SK-N-SH treated with all-trans-retinoic acid at 6 μM for 48 hours (cell line): ENCODE results near the gene NAIF1.
"Not testable (repeated sequence)": the region's sequence is repeated elsewhere in the genome, so short reads cannot be mapped to it uniquely, and the experiment has no call there.

ENCODE experiments used
- ATAC-seq: fragments of 200-7000 bp; cut with Tn5 transposase; 3 replicates; pipeline ENCODE4 v1.9.1; 2020; ENCODE audit warnings: mild to moderate bottlenecking, moderate library complexity
- CSDC2 ChIP-seq: fragments of 250-450 bp; sonication (Bioruptor Pico); IDR thresholded peaks from 2 replicates; pipeline ENCODE4 v1.5.0; 2020; ENCODE audit warnings: mild to moderate bottlenecking, moderate library complexity
- CSRNP3 ChIP-seq: fragments of 250-450 bp; sonication (Bioruptor Pico); IDR thresholded peaks from 2 replicates; pipeline ENCODE4 v1.5.1; 2021; ENCODE audit warnings: mild to moderate bottlenecking, moderate library complexity
- GLIS3 ChIP-seq: fragments of 250-450 bp; sonication (Bioruptor Pico); IDR thresholded peaks from 2 replicates; pipeline ENCODE4 v1.5.0; 2020; ENCODE audit warnings: mild to moderate bottlenecking, moderate library complexity
- OSR1 ChIP-seq: fragments of 250-450 bp; sonication (Bioruptor Pico); IDR thresholded peaks from 2 replicates; pipeline ENCODE4 v1.8.0; 2022; ENCODE audit warnings: moderate library complexity, mild to moderate bottlenecking, inconsistent platforms
- PPARA ChIP-seq: fragments of 250-450 bp; sonication (Bioruptor Pico); IDR thresholded peaks from 2 replicates; pipeline ENCODE4 v1.5.0; 2020; ENCODE audit warnings: mild to moderate bottlenecking, borderline replicate concordance
- RARB ChIP-seq: fragments of 250-450 bp; sonication (Bioruptor Pico); IDR thresholded peaks from 2 replicates; pipeline ENCODE4 v1.8.0; 2021; ENCODE audit warnings: mild to moderate bottlenecking, moderate library complexity
- SNAI2 ChIP-seq: fragments of 250-450 bp; sonication (Bioruptor Pico); IDR thresholded peaks from 2 replicates; pipeline ENCODE4 v1.5.0; 2020; ENCODE audit warnings: mild to moderate bottlenecking, moderate library complexity
- TOX ChIP-seq: fragments of 250-450 bp; sonication (Bioruptor Pico); IDR thresholded peaks from 2 replicates; pipeline ENCODE4 v1.8.0; 2021; ENCODE audit warnings: mild to moderate bottlenecking, moderate library complexity, borderline replicate concordance
- TSHZ2 ChIP-seq: fragments of 250-450 bp; sonication (Bioruptor Pico); IDR thresholded peaks from 2 replicates; pipeline ENCODE4 v1.5.0; 2020; ENCODE audit warnings: mild to moderate bottlenecking, moderate library complexity
- ZC3H10 ChIP-seq: fragments of 250-450 bp; sonication (Bioruptor Pico); IDR thresholded peaks from 2 replicates; pipeline ENCODE4 v1.5.1; 2021; ENCODE audit warnings: mild to moderate bottlenecking, moderate library complexity
- ZFP30 ChIP-seq: fragments of 450-650 bp; formaldehyde crosslinking; IDR thresholded peaks from 2 replicates; pipeline ENCODE4 v1.5.0; 2022; ENCODE audit warnings: mild to moderate bottlenecking, moderate library complexity
- ZNF565 ChIP-seq: fragments of 450-650 bp; formaldehyde crosslinking; conservative IDR thresholded peaks from 2 replicates; pipeline ENCODE4 v1.5.0; 2020; ENCODE audit warnings: low read depth, mild to moderate bottlenecking, moderate library complexity
- ZNF8 ChIP-seq: fragments of 450-650 bp; formaldehyde crosslinking; IDR thresholded peaks from 2 replicates; pipeline ENCODE4 v1.5.0; 2020; ENCODE audit warnings: mild to moderate bottlenecking, moderate library complexity
- TF ChIP-seq, protein P1 (sequence below): fragments of 250-450 bp; sonication (Bioruptor Pico); IDR thresholded peaks from 2 replicates; pipeline ENCODE4 v1.8.0; 2021; ENCODE audit warnings: low read depth, mild to moderate bottlenecking, moderate library complexity, borderline replicate concordance
- TF ChIP-seq, protein P2 (sequence below): fragments of 250-450 bp; sonication (Bioruptor Pico); IDR thresholded peaks from 2 replicates; pipeline ENCODE4 v1.8.0; 2020; ENCODE audit warnings: mild to moderate bottlenecking, moderate library complexity, borderline replicate concordance
- TF ChIP-seq, protein P3 (sequence below): fragments of 250-450 bp; sonication (Bioruptor Pico); IDR thresholded peaks from 2 replicates; pipeline ENCODE4 v1.5.1; 2020; ENCODE audit warnings: low read depth, mild to moderate bottlenecking, moderate library complexity

Gene NAIF1

DNA sequence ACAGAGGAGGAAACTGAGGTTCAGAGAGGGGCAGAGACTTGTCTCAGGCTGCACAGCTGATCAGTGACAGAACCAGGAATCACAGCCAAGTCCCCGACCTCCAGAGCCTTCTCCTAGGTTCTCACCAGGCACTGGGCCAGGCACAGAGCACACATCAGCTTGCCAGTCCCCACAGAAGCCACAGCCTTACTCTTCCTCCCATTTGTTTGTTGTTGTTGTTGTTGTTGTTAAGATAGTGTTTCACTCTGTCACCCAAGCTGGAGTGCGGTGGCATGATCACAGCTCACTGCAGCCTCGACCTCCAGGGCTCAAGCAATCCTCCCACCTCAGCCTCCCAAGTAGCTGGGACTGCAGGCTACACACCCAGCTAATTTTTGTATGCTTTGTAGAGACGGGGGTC lies 41.4 kb downstream of the NAIF1 start:
- TF ChIP-seq GLIS3 (CRISPR knock-in tag) (no peak), TSHZ2 (no peak), SNAI2 (CRISPR knock-in tag) (no peak), ZC3H10 (CRISPR knock-in tag) (no peak), RARB (no peak), ZNF565 (no peak), TOX (no peak), PPARA (CRISPR knock-in tag) (no peak), CSDC2 (CRISPR knock-in tag) (no peak), OSR1 (CRISPR knock-in tag) (no peak), ZNF8 (CRISPR knock-in tag) (no peak), ZFP30 (CRISPR knock-in tag) (no peak), CSRNP3 (CRISPR knock-in tag) (no peak)
- TF ChIP-seq, protein P1, sequence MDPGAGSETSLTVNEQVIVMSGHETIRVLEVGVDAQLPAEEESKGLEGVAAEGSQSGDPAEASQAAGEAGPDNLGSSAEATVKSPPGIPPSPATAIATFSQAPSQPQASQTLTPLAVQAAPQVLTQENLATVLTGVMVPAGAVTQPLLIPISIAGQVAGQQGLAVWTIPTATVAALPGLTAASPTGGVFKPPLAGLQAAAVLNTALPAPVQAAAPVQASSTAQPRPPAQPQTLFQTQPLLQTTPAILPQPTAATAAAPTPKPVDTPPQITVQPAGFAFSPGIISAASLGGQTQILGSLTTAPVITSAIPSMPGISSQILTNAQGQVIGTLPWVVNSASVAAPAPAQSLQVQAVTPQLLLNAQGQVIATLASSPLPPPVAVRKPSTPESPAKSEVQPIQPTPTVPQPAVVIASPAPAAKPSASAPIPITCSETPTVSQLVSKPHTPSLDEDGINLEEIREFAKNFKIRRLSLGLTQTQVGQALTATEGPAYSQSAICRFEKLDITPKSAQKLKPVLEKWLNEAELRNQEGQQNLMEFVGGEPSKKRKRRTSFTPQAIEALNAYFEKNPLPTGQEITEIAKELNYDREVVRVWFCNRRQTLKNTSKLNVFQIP (CRISPR knock-in tag) = no peak
- TF ChIP-seq, all 23 proteins: peak for 0
- ATAC-seq = no peak

DNA sequence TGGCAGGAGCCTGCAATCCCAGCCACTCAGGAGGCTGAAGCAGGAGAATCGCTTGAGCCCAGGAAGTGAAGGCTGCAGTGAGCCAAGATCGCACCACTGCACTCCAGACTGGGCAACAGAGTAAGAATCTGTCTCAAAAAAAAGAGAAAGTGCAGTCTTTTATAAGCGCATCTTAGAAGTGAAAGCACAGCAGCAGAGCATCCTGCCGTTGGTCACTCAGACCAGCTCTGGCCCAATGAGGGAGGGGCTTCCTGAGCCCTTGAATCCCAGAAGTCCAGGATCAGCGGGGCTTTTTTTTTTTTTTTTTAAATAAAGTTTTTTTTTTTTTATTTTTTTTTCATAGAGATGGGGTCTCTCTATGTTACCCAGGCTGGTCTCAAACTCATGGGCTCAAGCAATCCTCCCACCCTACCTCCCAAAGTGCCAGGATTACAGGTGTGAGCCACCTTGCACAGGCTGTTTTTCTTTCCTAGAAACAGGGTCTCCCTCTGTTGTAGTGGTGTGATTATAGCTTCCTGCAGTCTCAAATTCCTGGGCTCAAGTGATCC lies 42.3 kb downstream of the NAIF1 start:
- TF ChIP-seq SNAI2 (CRISPR knock-in tag) (no peak), TOX (no peak), ZFP30 (CRISPR knock-in tag) (no peak), CSRNP3 (CRISPR knock-in tag) (no peak)
- TF ChIP-seq, protein P2, sequence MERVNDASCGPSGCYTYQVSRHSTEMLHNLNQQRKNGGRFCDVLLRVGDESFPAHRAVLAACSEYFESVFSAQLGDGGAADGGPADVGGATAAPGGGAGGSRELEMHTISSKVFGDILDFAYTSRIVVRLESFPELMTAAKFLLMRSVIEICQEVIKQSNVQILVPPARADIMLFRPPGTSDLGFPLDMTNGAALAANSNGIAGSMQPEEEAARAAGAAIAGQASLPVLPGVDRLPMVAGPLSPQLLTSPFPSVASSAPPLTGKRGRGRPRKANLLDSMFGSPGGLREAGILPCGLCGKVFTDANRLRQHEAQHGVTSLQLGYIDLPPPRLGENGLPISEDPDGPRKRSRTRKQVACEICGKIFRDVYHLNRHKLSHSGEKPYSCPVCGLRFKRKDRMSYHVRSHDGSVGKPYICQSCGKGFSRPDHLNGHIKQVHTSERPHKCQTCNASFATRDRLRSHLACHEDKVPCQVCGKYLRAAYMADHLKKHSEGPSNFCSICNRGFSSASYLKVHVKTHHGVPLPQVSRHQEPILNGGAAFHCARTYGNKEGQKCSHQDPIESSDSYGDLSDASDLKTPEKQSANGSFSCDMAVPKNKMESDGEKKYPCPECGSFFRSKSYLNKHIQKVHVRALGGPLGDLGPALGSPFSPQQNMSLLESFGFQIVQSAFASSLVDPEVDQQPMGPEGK (CRISPR knock-in tag) = no peak
- TF ChIP-seq, all 23 proteins: peak for 0
- no peak for ATAC-seq

DNA sequence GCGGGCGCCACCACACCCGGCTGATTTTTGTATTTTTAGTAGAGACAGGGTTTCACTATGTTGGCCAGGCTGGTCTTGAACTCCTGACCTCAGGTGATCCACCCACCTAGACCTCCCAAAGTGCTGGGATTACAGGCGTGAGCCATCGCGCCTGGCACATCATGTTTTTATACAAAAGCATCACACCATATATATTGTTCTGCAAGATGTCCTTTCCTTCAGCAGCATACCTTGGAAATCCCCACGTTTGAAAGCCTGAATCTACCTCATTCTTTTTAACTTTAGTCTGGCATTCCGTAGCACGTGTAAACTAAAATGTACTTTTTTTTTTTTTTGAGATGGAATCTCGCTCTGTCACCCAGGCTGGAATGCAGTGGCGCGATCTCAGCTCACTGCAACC lies 43.4 kb downstream of the NAIF1 start:
- not testable (repeated sequence) for ATAC-seq

DNA sequence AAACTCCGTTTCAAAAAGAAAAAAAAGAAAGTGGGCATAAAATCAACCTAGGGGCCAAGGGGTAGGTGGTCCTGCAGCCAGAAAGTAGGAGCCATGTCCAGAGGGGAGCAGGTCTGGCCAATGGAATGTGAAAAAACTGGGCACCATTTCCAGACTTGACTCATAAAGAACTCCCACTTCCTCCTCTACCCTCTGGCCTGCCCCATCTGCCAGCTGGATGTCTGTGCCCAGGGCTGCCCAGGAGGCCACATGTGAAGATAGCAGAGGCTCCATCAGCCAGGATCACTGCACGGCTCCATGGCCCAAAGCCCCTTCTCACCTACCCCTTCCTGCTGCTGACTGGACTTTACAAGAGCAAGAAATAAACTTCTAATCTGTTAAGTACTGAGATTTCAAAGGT lies 44.2 kb downstream of the NAIF1 start:
- ATAC-seq = peak; percentile 80
- TF ChIP-seq CSDC2 (CRISPR knock-in tag) (no peak), TOX (no peak)
- TF ChIP-seq, protein P3, sequence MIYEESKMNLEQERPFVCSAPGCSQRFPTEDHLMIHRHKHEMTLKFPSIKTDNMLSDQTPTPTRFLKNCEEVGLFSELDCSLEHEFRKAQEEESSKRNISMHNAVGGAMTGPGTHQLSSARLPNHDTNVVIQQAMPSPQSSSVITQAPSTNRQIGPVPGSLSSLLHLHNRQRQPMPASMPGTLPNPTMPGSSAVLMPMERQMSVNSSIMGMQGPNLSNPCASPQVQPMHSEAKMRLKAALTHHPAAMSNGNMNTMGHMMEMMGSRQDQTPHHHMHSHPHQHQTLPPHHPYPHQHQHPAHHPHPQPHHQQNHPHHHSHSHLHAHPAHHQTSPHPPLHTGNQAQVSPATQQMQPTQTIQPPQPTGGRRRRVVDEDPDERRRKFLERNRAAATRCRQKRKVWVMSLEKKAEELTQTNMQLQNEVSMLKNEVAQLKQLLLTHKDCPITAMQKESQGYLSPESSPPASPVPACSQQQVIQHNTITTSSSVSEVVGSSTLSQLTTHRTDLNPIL (CRISPR knock-in tag) = no peak
